HK-2 (cell line): ENCODE measurements around the gene ARSG.

ENCODE experiments used
- DNase-seq: peaks from one replicate; pipeline ENCODE4 v3.0.0-alpha.2; 2018; ENCODE audit not compliant: unreplicated experiment

Gene ARSG

DNA sequence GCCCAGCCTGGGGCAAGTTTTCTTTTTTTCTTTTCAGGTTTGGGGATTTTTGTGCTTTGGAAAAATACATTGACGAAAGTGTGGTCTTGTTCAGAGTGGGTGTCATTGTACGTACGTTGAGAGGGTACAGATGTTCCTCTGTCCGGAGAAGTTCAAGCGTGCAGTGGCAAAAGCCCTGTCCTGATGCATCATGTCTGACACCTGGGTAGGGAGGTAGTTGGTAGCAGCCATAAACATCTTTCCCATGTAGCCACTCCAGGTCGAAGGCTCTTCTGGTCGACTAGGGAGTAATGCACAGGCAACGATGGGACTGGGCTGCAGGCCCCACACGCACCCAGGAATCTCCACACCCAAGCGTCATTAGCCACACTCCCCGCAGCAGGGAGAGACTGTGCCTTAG is 138.6 kb downstream of the ARSG start:
- no peak for DNase-seq

- no peak for DNase-seq
These were observed 139.8 kb downstream of the ARSG start for GRCh38 chr17:68431045-68431608.

- no peak for DNase-seq
These were observed 140.4 kb downstream of the ARSG start for GRCh38 chr17:68431661-68432071.

DNA sequence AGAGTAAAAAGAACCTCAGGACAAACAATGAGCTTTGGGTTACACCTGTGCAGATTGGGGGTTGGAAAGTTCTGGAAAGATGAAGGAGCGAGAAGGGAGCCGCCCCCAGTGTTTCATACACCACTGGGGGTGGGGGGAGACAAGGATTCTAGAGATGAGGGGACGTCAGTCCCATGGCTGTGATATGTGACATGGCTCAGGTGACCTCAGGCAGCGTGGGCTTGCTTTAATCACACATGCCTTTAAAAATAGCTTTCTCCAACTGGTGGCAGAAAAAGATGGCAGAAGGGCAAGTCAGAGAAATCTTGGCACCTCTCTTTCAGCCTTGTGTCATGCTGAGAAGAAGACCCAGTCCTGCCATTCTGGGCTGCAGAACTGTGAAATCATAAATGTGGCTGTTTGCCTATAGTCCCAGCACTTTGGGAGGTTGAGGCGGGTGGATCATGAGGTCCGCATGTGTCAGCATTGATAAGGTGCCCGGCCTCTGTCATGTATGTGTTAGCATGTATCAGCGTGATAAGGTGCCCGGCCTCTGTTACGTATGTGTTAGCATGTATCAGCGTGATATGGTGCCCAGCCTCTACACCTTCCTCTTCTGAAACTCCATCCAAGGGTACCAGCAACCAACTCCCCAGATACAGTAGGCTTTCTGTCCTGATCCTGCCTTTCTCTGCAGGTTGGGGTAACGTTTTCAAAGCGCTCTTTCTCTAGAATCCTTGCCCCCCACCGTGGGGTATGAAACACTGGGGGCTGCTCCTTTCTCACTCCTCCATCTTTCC is 141.0 kb downstream of the ARSG start:
- DNase-seq, result no peak

DNA sequence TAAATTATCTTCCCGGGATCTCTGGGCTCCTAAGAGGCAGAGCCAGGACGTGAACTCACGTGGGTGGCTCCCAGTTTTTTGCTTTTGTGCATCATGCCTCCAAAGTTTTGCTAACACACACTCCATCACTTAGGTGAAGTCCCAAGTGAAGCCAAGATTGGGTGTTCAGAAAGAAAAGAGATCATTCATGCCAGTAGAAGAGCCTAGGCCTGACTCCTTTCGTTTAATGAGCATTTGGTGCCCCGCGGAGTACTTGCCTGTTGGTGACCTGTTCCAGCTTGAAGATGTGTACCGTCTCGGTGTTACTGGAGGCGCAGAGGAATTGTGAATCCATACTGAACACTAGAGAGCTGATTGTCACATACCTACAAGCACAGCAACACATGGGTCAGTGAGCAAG is 141.9 kb downstream of the ARSG start:
- DNase-seq, result no peak

DNA sequence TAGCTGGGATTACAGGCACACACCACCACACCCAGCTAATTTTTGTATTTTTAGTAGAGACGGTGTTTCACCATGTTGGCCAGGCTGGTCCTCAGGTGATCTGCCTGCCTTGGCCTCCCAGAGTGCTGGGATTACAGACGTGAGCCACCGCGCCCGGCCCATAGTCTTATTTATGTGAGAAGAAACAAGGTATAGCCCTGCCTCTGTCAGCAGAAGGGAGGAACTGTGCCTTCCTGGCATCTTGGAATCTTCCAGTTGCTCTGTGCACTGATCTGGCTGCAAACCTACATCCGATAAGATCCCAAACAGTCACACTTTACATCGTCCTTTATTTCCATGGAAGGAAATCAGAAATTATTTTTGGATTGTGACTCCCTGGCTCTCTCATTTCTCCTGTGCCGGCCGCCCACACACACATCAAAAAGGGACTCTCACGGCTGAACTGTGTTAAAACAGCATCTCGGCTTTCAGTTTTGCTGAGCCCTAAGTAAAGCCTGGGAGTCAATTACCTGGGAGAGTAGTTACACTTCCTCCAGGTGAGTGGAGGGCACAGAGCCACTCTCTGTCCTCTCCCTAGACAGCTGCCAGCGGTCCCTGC is 142.7 kb downstream of the ARSG start:
- DNase-seq, result no peak

- DNase-seq, result no peak
These were observed 144.1 kb downstream of the ARSG start for GRCh38 chr17:68435361-68435760.

DNA sequence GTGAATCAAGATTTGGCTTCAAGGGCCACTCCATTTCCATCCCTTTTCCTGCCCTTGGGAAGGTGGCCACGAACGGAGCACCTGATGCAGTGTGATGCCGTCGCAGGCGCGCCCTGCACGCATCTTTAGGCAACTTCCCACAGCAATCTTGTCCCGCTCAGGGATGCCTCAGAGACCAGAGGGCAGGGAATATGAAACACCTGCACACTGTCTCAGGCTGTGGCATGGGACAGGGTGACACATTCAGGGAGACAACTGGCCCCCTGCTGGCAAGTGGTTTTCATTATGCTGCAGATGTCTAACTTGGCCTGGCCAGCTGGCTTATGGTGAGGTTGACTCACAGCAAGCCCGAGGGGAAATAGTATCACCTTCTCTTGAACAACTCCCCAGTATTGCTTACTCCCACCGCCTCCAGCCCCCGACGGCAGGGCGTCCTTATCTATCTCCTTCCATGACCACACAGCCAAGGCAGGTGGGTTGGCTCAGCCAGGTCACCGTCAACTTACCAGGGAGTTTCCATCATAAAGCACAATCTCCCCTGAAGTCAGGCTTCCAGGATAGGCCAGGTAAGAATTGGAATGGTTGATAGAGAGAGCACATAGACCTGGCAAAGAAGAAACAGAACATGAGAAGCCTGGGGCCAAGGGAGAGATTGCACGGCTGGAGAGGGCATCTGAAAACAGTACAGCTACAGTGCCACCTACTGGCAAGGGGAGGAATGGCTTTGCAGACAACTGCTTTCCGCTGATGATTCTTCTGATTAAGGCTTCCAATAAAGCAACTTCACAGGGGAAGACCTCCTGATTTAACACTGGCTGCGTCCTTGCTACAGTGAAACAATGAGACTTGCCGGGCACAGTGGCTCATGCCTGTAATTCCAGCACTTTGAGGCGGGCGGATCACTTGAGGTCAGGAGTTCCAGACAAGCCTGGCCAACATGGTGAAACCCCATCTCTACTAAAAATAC is 144.9 kb downstream of the ARSG start:
- peak; percentile 67 for DNase-seq

DNA sequence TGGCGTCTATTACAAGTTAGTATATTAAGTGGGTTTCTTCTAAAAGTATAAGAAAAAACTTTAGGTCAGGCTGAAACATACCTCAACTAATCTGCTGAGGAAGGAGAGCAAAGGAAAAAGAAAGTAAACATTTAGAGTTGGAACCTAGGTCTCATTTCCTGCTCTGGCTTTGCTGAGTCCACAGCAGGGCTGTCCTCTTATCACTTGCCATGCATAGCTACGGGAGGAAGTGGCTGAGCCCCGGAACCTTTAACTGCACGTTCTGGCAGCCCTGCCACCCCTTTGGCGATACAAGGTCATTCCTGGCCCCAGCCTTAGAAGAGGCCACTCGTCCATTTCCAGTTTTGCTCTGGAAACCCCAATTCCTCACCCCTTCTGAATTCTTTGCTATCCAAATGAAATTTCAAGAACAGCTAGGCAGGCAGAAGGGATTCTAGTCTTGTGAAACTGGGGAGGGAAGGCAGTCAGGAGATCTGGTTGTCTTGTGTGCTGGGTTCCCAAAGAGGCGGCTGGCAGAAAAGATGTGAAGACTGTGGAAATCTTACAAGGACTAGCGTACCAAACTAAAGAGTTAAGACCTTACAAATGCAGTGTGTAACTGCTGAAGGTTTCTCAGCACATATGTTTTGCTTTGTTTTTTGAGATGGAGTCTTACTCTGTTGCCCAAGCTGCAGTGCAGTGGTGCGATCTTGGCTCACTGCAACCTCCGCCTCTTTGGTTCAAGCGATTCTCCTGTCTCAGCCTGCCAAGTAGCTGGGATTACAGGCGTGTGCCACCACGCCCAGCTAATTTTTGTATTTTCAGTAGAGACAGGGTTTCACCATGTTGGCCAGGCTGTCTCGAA is 146.9 kb downstream of the ARSG start:
- no peak for DNase-seq

DNA sequence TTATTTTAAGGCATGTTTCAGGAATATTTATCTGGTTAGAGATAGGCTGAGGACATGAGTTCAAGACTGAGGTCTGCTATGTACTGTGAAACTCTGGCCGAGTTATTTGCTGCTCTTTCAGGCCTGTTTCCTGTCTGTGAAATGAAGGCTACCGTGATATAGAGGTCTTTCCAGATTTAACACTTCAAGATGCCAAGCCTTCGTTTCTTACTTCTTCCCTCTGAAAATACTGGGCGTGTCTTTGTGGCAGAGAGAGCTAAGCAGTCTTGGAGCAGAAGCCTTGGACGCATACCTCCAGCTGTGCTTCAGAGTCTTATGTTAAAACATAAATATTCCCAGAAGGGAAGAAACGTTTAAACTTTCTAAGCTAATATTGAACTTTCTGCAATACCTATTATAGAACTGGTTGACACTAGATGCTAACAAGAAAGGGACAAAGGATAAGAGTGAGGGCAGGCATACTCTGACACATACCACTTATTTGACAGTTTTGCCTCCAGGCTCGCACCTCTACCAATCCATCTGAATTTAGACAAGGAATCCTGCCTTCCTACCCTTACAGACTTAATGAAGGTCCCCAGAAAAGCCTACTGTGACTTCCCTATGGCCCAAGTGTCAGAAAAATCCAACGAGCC is 148.5 kb downstream of the ARSG start:
- DNase-seq, result no peak

GRCh38 chr17:68440526-68440925 is 149.2 kb downstream of the ARSG start:
- DNase-seq, result no peak

GRCh38 chr17:68441070-68441770 is 149.9 kb downstream of the ARSG start:
- no peak for DNase-seq

DNA sequence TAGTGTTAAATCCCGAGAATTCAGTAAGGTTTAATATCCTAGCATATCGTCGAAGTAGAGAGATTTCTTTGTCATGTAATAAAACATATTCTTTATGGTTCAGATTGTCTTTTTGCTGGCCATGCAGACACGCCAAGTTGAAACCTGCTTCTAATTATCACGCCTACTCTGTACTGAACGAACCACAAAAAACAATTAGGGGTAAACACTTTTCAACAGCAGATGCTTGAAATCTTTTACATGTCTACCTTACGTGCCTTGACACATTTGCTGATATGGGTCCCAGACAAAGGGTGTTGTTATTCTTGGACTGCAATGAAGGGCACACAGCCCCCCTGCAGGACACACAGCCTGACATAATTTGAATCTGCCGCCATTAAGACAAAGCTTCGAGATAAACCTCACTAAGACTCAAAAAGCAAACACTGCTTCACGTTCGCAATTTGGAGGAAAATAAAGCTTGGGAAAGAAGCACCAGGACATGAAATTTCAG is 152.7 kb downstream of the ARSG start:
- DNase-seq, result no peak

- DNase-seq, result no peak
These were observed 154.4 kb downstream of the ARSG start for GRCh38 chr17:68445671-68446070.

- DNase-seq, result no peak
These were observed 155.3 kb downstream of the ARSG start for GRCh38 chr17:68446626-68447041.

DNA sequence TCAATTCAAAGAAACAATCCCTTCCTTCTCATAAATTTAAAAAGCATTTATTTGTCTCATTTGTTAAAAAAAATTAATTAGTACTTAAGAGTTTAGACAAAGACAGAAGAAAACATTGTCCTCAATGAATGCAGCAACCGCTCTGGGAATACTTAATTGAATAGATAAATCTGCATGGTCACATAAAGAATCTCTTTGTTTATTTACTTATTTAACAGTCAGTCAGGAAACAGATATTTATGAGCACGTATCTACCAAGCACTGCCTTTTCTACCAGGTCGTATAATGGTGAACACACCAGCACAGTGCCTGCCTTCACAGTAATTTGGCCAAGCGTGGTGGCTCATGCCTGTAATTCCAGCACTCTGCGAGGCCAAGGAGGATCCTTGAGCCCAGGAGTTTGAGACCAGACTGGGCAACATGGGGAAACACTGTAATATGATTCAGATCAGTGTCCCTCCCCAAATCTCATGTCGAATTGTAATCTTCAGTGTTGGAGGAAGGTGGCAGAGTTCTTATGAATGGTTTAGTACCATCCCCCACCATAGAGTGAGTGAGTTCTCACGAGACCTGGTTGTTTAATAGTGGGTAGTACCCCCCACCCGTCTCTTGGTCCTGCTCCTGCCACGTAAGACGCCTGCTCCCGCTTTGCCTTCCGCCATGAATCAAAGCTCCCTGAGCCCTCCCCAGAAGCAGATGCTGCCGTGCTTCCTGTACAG is 157.9 kb downstream of the ARSG start:
- DNase-seq, result no peak

DNA sequence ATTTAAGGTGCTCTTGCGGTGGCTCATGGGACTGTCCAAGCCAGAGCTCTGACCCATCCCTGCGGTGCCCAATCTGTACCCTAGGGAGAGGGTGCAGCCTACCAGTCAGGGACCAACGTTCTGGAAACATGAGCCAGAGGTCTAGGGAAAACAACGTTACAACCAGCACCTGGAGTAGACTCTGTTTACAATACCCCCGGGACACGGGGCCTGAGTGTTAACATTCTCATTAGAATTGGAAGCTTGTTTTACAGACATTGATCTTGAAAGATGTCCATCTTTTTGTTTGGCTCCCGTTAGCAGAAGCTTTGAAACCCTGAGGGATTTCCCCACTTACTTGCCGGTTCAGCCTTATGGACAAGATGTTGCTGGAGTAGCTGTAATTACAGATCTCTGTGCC is 159.1 kb downstream of the ARSG start:
- no peak for DNase-seq

GRCh38 chr17:68450801-68451200 is 159.5 kb downstream of the ARSG start:
- no peak for DNase-seq

- DNase-seq, result no peak
These were observed 160.5 kb downstream of the ARSG start for GRCh38 chr17:68451670-68452354.
